Fibroblast of mammary gland (primary cell): ENCODE measurements around the gene TMEM208.

ENCODE experiments used
- DNase-seq: peaks from one replicate; pipeline ENCODE4 v3.0.0-alpha.2; 2010; ENCODE audit warnings: low read depth
- H3K4me3 ChIP-seq: 2 replicates; pipeline ENCODE4 v1.5.1; 2011; ENCODE audit warnings: low read depth, mild to moderate bottlenecking, low read length, moderate library complexity; ENCODE audit not compliant: control insufficient read depth
- TF ChIP-seq, protein P1 (sequence below): conservative IDR thresholded peaks from 2 replicates; pipeline ENCODE4 v1.5.1; 2011; ENCODE audit warnings: low read depth, low read length, inconsistent platforms; ENCODE audit not compliant: control insufficient read depth, insufficient read depth

The TMEM208 gene

DNA sequence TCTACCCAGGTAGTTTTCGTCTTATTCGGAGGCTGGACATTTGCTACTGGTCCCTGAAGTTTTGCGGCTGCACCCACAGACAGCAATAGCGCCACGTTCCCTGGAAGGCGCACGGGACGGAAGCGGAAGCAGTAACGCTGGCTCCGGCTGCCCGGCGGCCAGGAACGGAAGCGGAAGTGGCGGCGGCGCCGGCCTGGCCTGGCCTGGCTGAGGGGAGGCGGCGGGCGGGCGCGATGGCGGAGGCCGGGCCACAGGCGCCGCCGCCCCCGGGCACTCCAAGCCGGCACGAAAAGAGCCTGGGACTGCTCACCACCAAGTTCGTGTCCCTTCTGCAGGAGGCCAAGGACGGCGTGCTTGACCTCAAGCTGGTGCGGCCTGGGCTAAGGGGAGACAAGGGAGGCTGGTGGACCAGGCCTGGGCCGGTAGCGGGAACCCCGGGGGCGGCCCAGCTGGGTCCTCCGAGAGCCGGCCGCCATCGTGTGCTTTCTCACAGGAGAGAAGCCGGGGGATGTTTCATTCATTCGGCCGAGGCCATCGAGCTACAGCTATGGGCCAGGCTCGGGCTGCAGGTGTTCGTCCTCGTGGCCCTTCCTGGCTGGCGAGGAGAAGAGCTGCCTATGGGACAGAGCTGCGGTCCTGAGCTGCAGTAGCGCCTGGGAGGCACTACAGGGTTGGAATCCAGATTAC is 34.8 kb upstream of the TMEM208 start, which contains the start of gene E2F4:
Gene E2F4 (plus strand): TSS at position 161 of the 687 bp plus-strand sequence. CDS start 73 bp downstream, at position 234.
- peak; percentile 89 for DNase-seq
- TF ChIP-seq, protein P1, sequence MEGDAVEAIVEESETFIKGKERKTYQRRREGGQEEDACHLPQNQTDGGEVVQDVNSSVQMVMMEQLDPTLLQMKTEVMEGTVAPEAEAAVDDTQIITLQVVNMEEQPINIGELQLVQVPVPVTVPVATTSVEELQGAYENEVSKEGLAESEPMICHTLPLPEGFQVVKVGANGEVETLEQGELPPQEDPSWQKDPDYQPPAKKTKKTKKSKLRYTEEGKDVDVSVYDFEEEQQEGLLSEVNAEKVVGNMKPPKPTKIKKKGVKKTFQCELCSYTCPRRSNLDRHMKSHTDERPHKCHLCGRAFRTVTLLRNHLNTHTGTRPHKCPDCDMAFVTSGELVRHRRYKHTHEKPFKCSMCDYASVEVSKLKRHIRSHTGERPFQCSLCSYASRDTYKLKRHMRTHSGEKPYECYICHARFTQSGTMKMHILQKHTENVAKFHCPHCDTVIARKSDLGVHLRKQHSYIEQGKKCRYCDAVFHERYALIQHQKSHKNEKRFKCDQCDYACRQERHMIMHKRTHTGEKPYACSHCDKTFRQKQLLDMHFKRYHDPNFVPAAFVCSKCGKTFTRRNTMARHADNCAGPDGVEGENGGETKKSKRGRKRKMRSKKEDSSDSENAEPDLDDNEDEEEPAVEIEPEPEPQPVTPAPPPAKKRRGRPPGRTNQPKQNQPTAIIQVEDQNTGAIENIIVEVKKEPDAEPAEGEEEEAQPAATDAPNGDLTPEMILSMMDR = no peak

DNA sequence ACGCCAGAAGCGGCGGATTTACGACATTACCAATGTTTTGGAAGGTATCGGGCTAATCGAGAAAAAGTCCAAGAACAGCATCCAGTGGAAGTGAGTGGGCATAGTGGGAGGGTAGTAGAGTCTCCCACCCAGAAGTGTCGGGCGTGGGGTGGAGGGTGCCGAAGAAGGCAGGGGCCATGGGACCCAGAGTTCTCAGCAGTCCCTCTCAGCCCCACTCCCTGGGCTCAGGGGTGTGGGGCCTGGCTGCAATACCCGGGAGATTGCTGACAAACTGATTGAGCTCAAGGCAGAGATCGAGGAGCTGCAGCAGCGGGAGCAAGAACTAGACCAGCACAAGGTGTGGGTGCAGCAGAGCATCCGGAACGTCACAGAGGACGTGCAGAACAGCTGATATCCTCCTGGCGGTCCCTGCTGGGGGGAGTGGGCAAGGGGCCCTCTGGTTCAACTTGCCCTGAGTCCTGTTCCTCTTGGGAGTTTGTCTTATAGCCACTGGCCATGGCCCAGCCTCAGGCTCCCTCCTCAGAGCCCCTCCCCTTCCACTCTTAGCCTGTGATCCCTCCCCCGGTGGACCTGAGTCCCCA is 34.1 kb upstream of the TMEM208 start:
- TF ChIP-seq, protein P1 = no peak
- peak overlapping the region; percentile 95 for H3K4me3 ChIP-seq
- DNase-seq = no peak

More for the DNA sequence above, 34.8 kb upstream of the TMEM208 start, which contains the start of gene E2F4:
- H3K4me3 ChIP-seq = peak within 1 kb of the TSS; percentile 95

DNA sequence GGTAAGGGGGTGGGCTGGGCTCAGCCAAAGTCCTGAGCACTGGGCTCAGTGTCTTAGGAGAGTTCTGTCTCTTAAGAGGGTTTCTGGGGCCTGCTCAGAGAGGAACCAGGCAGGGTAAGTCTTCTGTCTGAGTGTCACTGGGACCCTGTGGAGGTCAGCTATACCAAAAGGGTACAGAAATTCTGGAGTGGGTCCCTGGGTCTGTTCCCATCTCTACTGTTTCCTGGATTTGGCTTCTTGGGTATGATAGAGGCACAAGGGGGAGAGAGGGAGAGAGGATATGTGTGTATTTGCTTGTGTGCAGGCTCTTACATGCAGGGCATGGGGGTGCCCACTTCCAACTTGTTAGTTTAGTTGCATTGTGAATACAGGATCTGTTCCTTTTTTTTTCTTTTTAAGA is 33.4 kb upstream of the TMEM208 start:
- TF ChIP-seq, protein P1 = no peak
- peak overlapping the region; percentile 95 for H3K4me3 ChIP-seq

DNA sequence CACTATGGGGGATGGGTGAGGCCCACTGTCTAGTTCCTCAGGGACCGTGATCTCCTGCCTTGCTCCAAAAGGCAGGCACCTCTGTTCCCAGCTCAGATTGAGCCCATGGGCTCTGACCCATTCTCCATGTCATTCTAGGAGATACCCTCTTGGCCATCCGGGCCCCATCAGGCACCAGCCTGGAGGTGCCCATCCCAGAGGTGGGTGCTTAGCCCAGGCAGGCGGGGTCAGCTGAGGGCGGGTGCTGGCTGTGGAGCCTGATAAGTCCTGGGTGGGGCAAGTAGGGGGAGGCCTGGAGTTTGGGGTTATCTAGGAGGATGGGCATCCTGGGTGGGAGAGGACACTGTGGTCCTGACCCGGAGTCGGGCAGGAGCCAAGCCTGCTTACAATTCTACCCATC is 32.7 kb upstream of the TMEM208 start:
- TF ChIP-seq, protein P1 = no peak
- H3K4me3 ChIP-seq = no peak overlapping the region
- no peak for DNase-seq

More for the DNA sequence above, 33.4 kb upstream of the TMEM208 start:
- no peak for DNase-seq

DNA sequence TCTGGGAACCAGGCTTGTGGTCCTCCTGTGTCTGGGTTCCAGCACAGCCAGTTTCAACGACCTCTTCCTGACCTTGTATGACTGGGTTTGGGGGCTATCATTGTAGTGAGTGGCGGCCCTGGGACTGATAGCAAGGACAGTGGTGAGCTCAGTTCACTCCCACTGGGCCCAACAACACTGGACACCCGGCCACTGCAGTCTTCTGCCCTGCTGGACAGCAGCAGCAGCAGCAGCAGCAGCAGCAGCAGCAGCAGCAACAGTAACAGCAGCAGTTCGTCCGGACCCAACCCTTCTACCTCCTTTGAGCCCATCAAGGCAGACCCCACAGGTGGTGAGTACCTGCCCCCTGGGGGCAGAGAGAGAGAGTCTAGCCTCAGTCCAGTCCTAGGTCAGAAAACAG is 31.3 kb upstream of the TMEM208 start:
- no peak for DNase-seq
- H3K4me3 ChIP-seq = no peak overlapping the region
- TF ChIP-seq, protein P1 = no peak

DNA sequence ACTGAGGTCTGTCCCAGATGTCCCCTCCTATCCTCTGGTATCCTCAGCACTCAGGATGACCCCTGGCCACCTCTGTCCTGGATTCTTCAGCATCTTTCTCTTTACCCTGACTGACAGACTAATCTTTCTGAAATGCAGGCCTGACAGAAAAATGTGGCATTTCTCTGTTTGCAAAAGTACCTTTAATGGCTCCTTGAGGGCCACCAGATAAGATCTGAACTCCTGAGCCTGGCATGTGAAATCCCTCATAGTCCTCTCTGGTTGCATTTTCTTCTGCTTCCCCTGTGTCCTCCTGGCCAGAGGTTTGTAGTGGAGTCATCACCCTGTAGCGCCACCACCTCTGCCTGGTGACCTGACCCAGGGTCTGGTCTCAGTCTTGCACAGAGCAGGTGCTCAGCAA is 30.0 kb upstream of the TMEM208 start:
- TF ChIP-seq, protein P1 = no peak
- no peak overlapping the region for H3K4me3 ChIP-seq
- DNase-seq = no peak
